Activated CD8-positive, alpha-beta T cell treated with anti-CD3 and anti-CD28 coated beads for 36 hours (primary cell): Measurements from ENCODE around the gene CLTA. TPM values are rescaled to one million over a fixed set of nuclear protein-coding genes. Genes with fewer than 3 reads are reported as not detected.
"Not testable (repeated sequence)": the region's sequence is repeated elsewhere in the genome, so short reads cannot be mapped to it uniquely, and the experiment has no call there.

Experiments used
- ATAC-seq: fragments of 200-7000 bp; cut with Tn5 transposase; one replicate; pipeline ENCODE4 v1.10.0; 2021; ENCODE audit warnings: mild to moderate bottlenecking, moderate library complexity
- CTCF ChIA-PET: fragments of 350-600 bp; sonication (Branson Sonifier 250); formaldehyde crosslinking; loops from one replicate; lab custom pipeline; 2021; ENCODE audit warnings: antibody characterized with exemption; lab: Charles Lee
- POLR2A ChIA-PET: fragments of 350-600 bp; sonication (Branson Sonifier 250); formaldehyde crosslinking; loops from one replicate; lab custom pipeline; 2021; ENCODE audit warnings: antibody characterized with exemption; lab: Charles Lee
- DNase-seq: peaks from one replicate; pipeline ENCODE4 v3.0.0-alpha.2; 2020
- H3K27ac Mint-ChIP-seq: one replicate; pipeline ENCODE4 v1.8.0; 2021; ENCODE audit warnings: mild to moderate bottlenecking, mixed read lengths
- H3K27me3 Mint-ChIP-seq: one replicate; pipeline ENCODE4 v1.8.0; 2021; ENCODE audit warnings: mixed read lengths
- H3K36me3 Mint-ChIP-seq: one replicate; pipeline ENCODE4 v1.8.0; 2021; ENCODE audit warnings: low read depth, mixed read lengths
- H3K4me1 Mint-ChIP-seq: one replicate; pipeline ENCODE4 v1.8.0; 2021; ENCODE audit warnings: low read depth, mixed read lengths
- H3K4me3 Mint-ChIP-seq: one replicate; pipeline ENCODE4 v1.8.0; 2021; ENCODE audit warnings: mild to moderate bottlenecking, moderate library complexity, mixed read lengths
- H3K9me3 Mint-ChIP-seq: one replicate; pipeline ENCODE4 v1.8.0; 2021; ENCODE audit warnings: mixed read lengths
- CTCF ChIP-seq: fragments of 200-600 bp; IDR thresholded peaks from one replicate; pipeline ENCODE4 v1.8.0; 2022; ENCODE audit warnings: antibody characterized with exemption, mild to moderate bottlenecking
- intact Hi-C: fragments of 100-400 bp; cut with micrococcal nuclease; formaldehyde crosslinking; loops from one replicate; pipeline ENCODE4 v1.10.0; 2022
- total RNA-seq, 2 experiments: library from RNA; stranded (reverse); gene quantifications; one replicate each; pipeline ENCODE4 v1.2.3, GENCODE V29; 2021

Gene CLTA
- total RNA-seq, 2 experiments from 2014 or later, result 116 to 119 TPM

- ChIA-PET CTCF (interaction anchor here (1.0 to 3.1 kb wide), 2 partner anchors 10 to 12 kb away, joined by 3 to 12 read pairs; no protein-coding TSS in a partner anchor), POLR2A (interaction anchor here (2.1 kb wide), 1 partner anchor 13 kb away, joined by 8 read pairs; the partner anchor contains the start of gene CLTA)
- Mint-ChIP-seq H3K4me3 (no peak overlapping the region), H3K36me3 (no peaks in the 10 kb centered on the region), H3K27ac (no peak overlapping the region), H3K27me3 (no peaks in the 10 kb centered on the region), H3K9me3 (no peaks in the 10 kb centered on the region), H3K4me1 (peaks cover 1% of the 10 kb centered on the region)
- intact Hi-C loops, result no loop called here
- ATAC-seq (no peak), DNase-seq (no peak)
- no peak for TF ChIP-seq CTCF
These were observed 13.2 kb upstream of the CLTA start for GRCh38 chr9:36177571-36177970.

- POLR2A ChIA-PET, H3K27me3 Mint-ChIP-seq, H3K9me3 Mint-ChIP-seq, H3K4me1 Mint-ChIP-seq, H3K27ac Mint-ChIP-seq, H3K36me3 Mint-ChIP-seq, ATAC-seq, H3K4me3 Mint-ChIP-seq, DNase-seq, CTCF ChIA-PET, intact Hi-C loops: not testable (repeated sequence)
These were observed 10.5 kb upstream of the CLTA start for GRCh38 chr9:36180243-36180642.

- Mint-ChIP-seq H3K27ac (no peak overlapping the region), H3K9me3 (no peaks in the 10 kb centered on the region), H3K36me3 (peaks cover 5% of the 10 kb centered on the region), H3K4me1 (peaks cover 12% of the 10 kb centered on the region), H3K4me3 (no peak overlapping the region), H3K27me3 (no peaks in the 10 kb centered on the region)
- ChIA-PET POLR2A (interaction anchor here (0.8 kb wide), 1 partner anchor 31 kb away, joined by 3 read pairs; no protein-coding TSS in a partner anchor), CTCF (interaction anchor here (0.9 kb wide), 1 partner anchor 84 kb away, joined by 3 read pairs; no protein-coding TSS in a partner anchor)
- intact Hi-C loops, result no loop called here
- ATAC-seq (no peak), DNase-seq (no peak)
- no peak for TF ChIP-seq CTCF
These were observed 3.3 kb upstream of the CLTA start for GRCh38 chr9:36187414-36187813.

GRCh38 chr9:36188212-36188611 is 2.5 kb upstream of the CLTA start:
- DNase-seq (no peak), ATAC-seq (no peak)
- no peak for TF ChIP-seq CTCF
- Mint-ChIP-seq H3K9me3 (no peaks in the 10 kb centered on the region), H3K4me3 (no peak overlapping the region), H3K4me1 (peaks cover 20% of the 10 kb centered on the region), H3K27ac (no peak overlapping the region), H3K36me3 (peaks cover 10% of the 10 kb centered on the region), H3K27me3 (no peaks in the 10 kb centered on the region)
- POLR2A ChIA-PET, result no interaction called here
- CTCF ChIA-PET, result interaction anchor here (0.9 to 1.7 kb wide), 2 partner anchors 22 to 85 kb away, joined by 3 to 10 read pairs; no protein-coding TSS in a partner anchor
- intact Hi-C loops, result no loop called here

- CTCF ChIA-PET, result interaction anchor here (0.7 to 5.9 kb wide), 34 partner anchors 11 to 378 kb away, joined by 3 to 69 read pairs (median 4); partner anchors contain the start of genes CCIN, GNE and SPAG8
- H3K27me3 Mint-ChIP-seq, result no peaks in the 10 kb centered on the region
- peaks cover 36% of the 10 kb centered on the region for H3K4me1 Mint-ChIP-seq
- no peaks in the 10 kb centered on the region for H3K9me3 Mint-ChIP-seq
- POLR2A ChIA-PET, result interaction anchor here (0.6 to 3.8 kb wide), 13 partner anchors 9 to 250 kb away, joined by 3 to 23 read pairs (median 5); no protein-coding TSS in a partner anchor
- intact Hi-C loops, result no loop called here
- DNase-seq, result no peak
- H3K27ac Mint-ChIP-seq, result peak overlapping the region; percentile 90
- no peak for TF ChIP-seq CTCF
- peaks cover 20% of the 10 kb centered on the region for H3K36me3 Mint-ChIP-seq
- peak overlapping the region; percentile 94 for H3K4me3 Mint-ChIP-seq
- no peak for ATAC-seq
These were observed 745 bp upstream of the CLTA start for GRCh38 chr9:36189976-36190375.
